K562 (cell line): ENCODE data around the gene MECR. TPM values are rescaled to one million over a fixed set of nuclear protein-coding genes. Genes with fewer than 3 reads are reported as not detected.
A peak's percentile ranks its signal among the peaks of the same experiment; 100 is the strongest.
"Not testable (repeated sequence)": the region's sequence is repeated elsewhere in the genome, so short reads cannot be mapped to it uniquely, and the experiment has no call there.

Experiments
- ATAC-seq: fragments of 200-7000 bp; cut with Tn5 transposase; 3 replicates; pipeline ENCODE4 v1.9.1; 2020; ENCODE audit warnings: moderate library complexity
- BruUV-seq: library from RNA; stranded (reverse); fragments of 400-500 nt; replicated peaks from 2 replicates; lab custom pipeline; 2021; lab: Mats Ljungman, UMichigan
- CTCF ChIA-PET: fragments of 300-600 bp; formaldehyde crosslinking; extraction: SDS; loops from one replicate; lab custom pipeline; 2021; ENCODE audit warnings: low intra/inter-chr PET ratio; lab: Yijun Ruan, JAX
- POLR2A ChIA-PET: fragments of 300-600, 350-650 bp; sonication (Branson Sonifier 250); formaldehyde crosslinking; extraction: SDS; loops from one replicate; lab custom pipeline; 2021; ENCODE audit warnings: antibody characterized with exemption, inconsistent platforms; lab: Yijun Ruan, JAX
- DNase-seq, 4 experiments: peaks; one replicate each; pipeline versions ENCODE4 v3.0.0 to v3.0.0-alpha.2; 2011 to 2018; ENCODE audit warnings: low spot score in 3 of 4, mixed read lengths in 3 of 4; ENCODE audit errors: extremely low read depth in 1 of 4
- FAIRE-seq: peaks from 2 replicates; lab custom pipeline; 2011; peaks lifted over from hg19 to GRCh38; lab: Jason Lieb, UNC
- H2AFZ ChIP-seq: 2 replicates; pipeline ENCODE4 v1.6.0; 2011; ENCODE audit warnings: low read depth, low read length, control low read depth, inconsistent platforms
- H3K27ac ChIP-seq: fragments of 200-600 bp; 3 replicates; pipeline ENCODE4 v1.8.0; 2011; ENCODE audit warnings: low read depth, mild to moderate bottlenecking, control low read depth, inconsistent platforms, low read length, moderate library complexity, mixed read lengths; ENCODE audit errors: extremely low read depth
- H3K27me3 ChIP-seq, 2 experiments: fragments of 300-600 bp in 1 of 2; 2 replicates in 1 of 2; 3 replicates in 1 of 2; pipeline versions ENCODE4 v1.6.0 to v1.8.0; 2011; ENCODE audit warnings: inconsistent platforms in 2 of 2, low read length in 2 of 2, mild to moderate bottlenecking in 1 of 2, mixed read lengths in 1 of 2, moderate library complexity in 1 of 2; ENCODE audit not compliant: control insufficient read depth in 2 of 2, insufficient read depth in 2 of 2
- H3K36me3 ChIP-seq: fragments of 300-600 bp; 3 replicates; pipeline ENCODE4 v1.8.0; 2011; ENCODE audit warnings: mild to moderate bottlenecking, low read length, inconsistent platforms; ENCODE audit not compliant: control insufficient read depth, insufficient read depth
- H3K4me1 ChIP-seq, 2 experiments: fragments of 200-600 bp in 1 of 2; replicated peaks in 1 of 2; 2 replicates in 1 of 2; 3 replicates in 1 of 2; pipeline versions ENCODE4 v1.5.1 to v1.8.0; 2011; ENCODE audit warnings: inconsistent platforms in 2 of 2, low read length in 2 of 2, mild to moderate bottlenecking in 1 of 2, mixed read lengths in 1 of 2, moderate library complexity in 1 of 2; ENCODE audit not compliant: control insufficient read depth in 2 of 2, insufficient read depth in 2 of 2
- H3K4me2 ChIP-seq: 2 replicates; pipeline ENCODE4 v1.6.1; 2011; ENCODE audit warnings: low read length, control low read depth, inconsistent platforms, mixed read lengths; ENCODE audit not compliant: insufficient read depth
- H3K4me3 ChIP-seq: fragments of 200-600 bp; sonication (generic), shearing (Covaris generic); 2 replicates; pipeline ENCODE4 v1.5.1; 2016; ENCODE audit warnings: control low read depth, inconsistent platforms
- H3K79me2 ChIP-seq: fragments of 200-600 bp; 3 replicates; pipeline ENCODE4 v1.8.0; 2011; ENCODE audit warnings: low read length, inconsistent platforms; ENCODE audit not compliant: control insufficient read depth, insufficient read depth
- H3K9ac ChIP-seq, 2 experiments: 2 replicates each; pipeline versions ENCODE4 v1.6.0 to v1.6.1; 2011; ENCODE audit warnings: low read depth in 2 of 2, low read length in 2 of 2, control low read depth in 1 of 2, inconsistent platforms in 1 of 2, mild to moderate bottlenecking in 1 of 2, mixed read lengths in 1 of 2; ENCODE audit not compliant: insufficient read depth in 1 of 2
- H3K9me1 ChIP-seq: one replicate; pipeline ENCODE4 v1.6.0; 2011; ENCODE audit warnings: inconsistent platforms, mild to moderate bottlenecking, low read length, moderate library complexity; ENCODE audit not compliant: control insufficient read depth, insufficient read depth
- H3K9me3 ChIP-seq: replicated peaks from 2 replicates; pipeline ENCODE4 v1.5.1; 2011; ENCODE audit warnings: low read depth, low read length, inconsistent platforms; ENCODE audit not compliant: control insufficient read depth, insufficient read depth
- H4K20me1 ChIP-seq: replicated peaks from 2 replicates; pipeline ENCODE4 v1.6.1; 2011; ENCODE audit warnings: low read length, inconsistent platforms, mixed read lengths; ENCODE audit not compliant: control insufficient read depth, insufficient read depth
- KDM4B ChIP-seq, 2 experiments: fragments of 450-650 bp in 1 of 2; sonication (generic) in 1 of 2; IDR thresholded peaks; 2 replicates each; pipeline ENCODE4 v1.6.1; 2016 to 2017; ENCODE audit warnings: borderline replicate concordance in 2 of 2, antibody characterized with exemption in 1 of 2, low read depth in 1 of 2, mild to moderate bottlenecking in 1 of 2
- MEIS2 ChIP-seq: fragments of 450-650 bp; IDR thresholded peaks from 2 replicates; pipeline ENCODE4 v1.6.1; 2014; ENCODE audit warnings: mild to moderate bottlenecking; ENCODE audit not compliant: partially characterized antibody
- MXD1 ChIP-seq: fragments of 250-450 bp; sonication (Bioruptor Pico); IDR thresholded peaks from 2 replicates; pipeline ENCODE4 v1.8.0; 2021; ENCODE audit warnings: borderline replicate concordance, mild to moderate bottlenecking, moderate library complexity; ENCODE audit not compliant: poor library complexity, severe bottlenecking
- PHF20 ChIP-seq: fragments of 450-650 bp; IDR thresholded peaks from 2 replicates; pipeline ENCODE4 v1.6.1; 2018; ENCODE audit not compliant: partially characterized antibody
- PRMT5 ChIP-seq: sonication (generic); formaldehyde crosslinking; IDR thresholded peaks from 2 replicates; pipeline ENCODE4 v1.5.0; 2020; ENCODE audit warnings: missing genetic modification reagents
- RBM34 ChIP-seq: fragments of 200-400 bp; formaldehyde crosslinking; IDR thresholded peaks from 2 replicates; pipeline ENCODE4 v1.6.1; 2018; ENCODE audit warnings: low read length, borderline replicate concordance; ENCODE audit not compliant: insufficient read depth
- SAFB2 ChIP-seq: fragments of 200-400 bp; formaldehyde crosslinking; IDR thresholded peaks from 2 replicates; pipeline ENCODE4 v1.6.1; 2018; ENCODE audit warnings: borderline replicate concordance, low read length, low read depth, moderate library complexity; ENCODE audit not compliant: severe bottlenecking
- SLC30A9 ChIP-seq: fragments of 250-450 bp; sonication (Bioruptor Pico); IDR thresholded peaks from 2 replicates; pipeline ENCODE4 v1.8.0; 2022; ENCODE audit warnings: mild to moderate bottlenecking, moderate library complexity
- TEAD1 ChIP-seq, 2 experiments: fragments of 450-650 bp in 1 of 2; sonication (generic) in 1 of 2; formaldehyde crosslinking; IDR thresholded peaks; 2 replicates each; pipeline versions ENCODE4 v1.4.0 to v1.8.0; 2020 to 2022; ENCODE audit warnings: mild to moderate bottlenecking in 2 of 2, missing genetic modification reagents in 1 of 2
- THRA ChIP-seq: fragments of 450-650 bp; IDR thresholded peaks from 2 replicates; pipeline ENCODE4 v1.6.1; 2017; ENCODE audit warnings: mild to moderate bottlenecking, moderate library complexity
- ZNF239 ChIP-seq: fragments of 250-450 bp; sonication (Bioruptor Pico); IDR thresholded peaks from 2 replicates; pipeline ENCODE4 v1.4.0; 2020; ENCODE audit warnings: mild to moderate bottlenecking
- WGBS: fragments of 100-300 bp; shearing (Covaris generic); methylation state at CpG from one replicate; pipeline ENCODE4 v1.1.6; 2016; ENCODE audit warnings: low coverage, mixed read lengths; ENCODE audit not compliant: insufficient coverage; ENCODE audit errors: missing lambda C conversion rate; 5-methylcytosine and 5-hydroxymethylcytosine counted together
- in situ Hi-C: fragments of 300-500 bp; cut with MboI; formaldehyde crosslinking; loops from 4 replicates; pipeline ENCODE4 v1.15.0; 2018; ENCODE audit warnings: inconsistent platforms, mixed read lengths
- intact Hi-C: fragments of 100-400 bp; cut with micrococcal nuclease; formaldehyde crosslinking; loops from 2 replicates; pipeline ENCODE4 v1.14.2; 2022
- polyA plus RNA-seq, 8 experiments: library from polyadenylated mRNA; depleted of rRNA in 4 of 8; stranded (reverse) in 5 of 8; unstranded in 3 of 8; fragments of >200 nt; fragmentation: Nextera tagmentation in 2 of 8; fragmentation: Illumina TruSeq in 1 of 8; extraction: Ambion mirVana in 2 of 8; extraction: Trizol in 1 of 8; gene quantifications; 2 replicates each; pipeline versions ENCODE4 v1.2.1 to v1.2.3, GENCODE V29; 2011 to 2014; ENCODE audit warnings: inconsistent platforms in 1 of 8, missing spikeins in 1 of 8
- total RNA-seq, 7 experiments: library from RNA; depleted of rRNA in 6 of 7; stranded (reverse); fragments of >200 nt in 6 of 7; fragmentation: Illumina TruSeq in 2 of 7; extraction: Trizol in 2 of 7; gene quantifications; 2 replicates each; pipeline versions ENCODE4 v1.2.1 to v1.2.3, GENCODE V29; 2011 to 2021; ENCODE audit warnings: low replicate concordance in 1 of 7
- TF ChIP-seq, protein P1 (sequence below): fragments of 450-650 bp; formaldehyde crosslinking; IDR thresholded peaks from 2 replicates; pipeline ENCODE4 v1.4.0; 2020; ENCODE audit warnings: mild to moderate bottlenecking

MECR gene
- total and polyA plus RNA-seq, 9 of the 15 experiments (the other 6 are each of a cell fraction or from before 2014, with no cell fraction given), result 10.4 to 58.6 (median 42.9) TPM

GRCh38 chr1:29222260-29222659 is 8.5 kb downstream of the MECR start:
- ATAC-seq, DNase-seq, FAIRE-seq, H3K9ac ChIP-seq, H3K9me3 ChIP-seq, H2AFZ ChIP-seq, H3K9me1 ChIP-seq, H3K27me3 ChIP-seq, H3K4me2 ChIP-seq, H3K27ac ChIP-seq, CTCF ChIA-PET, H3K4me3 ChIP-seq, H3K4me1 ChIP-seq, intact Hi-C loops, BruUV-seq: not testable (repeated sequence)
- peak; percentile 62 for TF ChIP-seq ZNF239
- Histone ChIP-seq H3K36me3 (peaks cover 79% of the 10 kb centered on the region), H3K79me2 (peaks cover 18% of the 10 kb centered on the region; the same call in 2 of the 3 replicates), H4K20me1 (peaks cover 25% of the 10 kb centered on the region; the same call in 1 of the 2 replicates)
- WGBS, result 90% methylated on average over 6 of the region's 6 CpGs
- POLR2A ChIA-PET, result interaction anchor here (4.7 kb wide), 1 partner anchor 8 kb away, joined by 18 read pairs; the partner anchor contains the start of gene MECR
- in situ Hi-C loops, result loop anchor here (10.0 kb wide), 1 partner anchor 1483 kb away; no protein-coding TSS in a partner anchor

DNA sequence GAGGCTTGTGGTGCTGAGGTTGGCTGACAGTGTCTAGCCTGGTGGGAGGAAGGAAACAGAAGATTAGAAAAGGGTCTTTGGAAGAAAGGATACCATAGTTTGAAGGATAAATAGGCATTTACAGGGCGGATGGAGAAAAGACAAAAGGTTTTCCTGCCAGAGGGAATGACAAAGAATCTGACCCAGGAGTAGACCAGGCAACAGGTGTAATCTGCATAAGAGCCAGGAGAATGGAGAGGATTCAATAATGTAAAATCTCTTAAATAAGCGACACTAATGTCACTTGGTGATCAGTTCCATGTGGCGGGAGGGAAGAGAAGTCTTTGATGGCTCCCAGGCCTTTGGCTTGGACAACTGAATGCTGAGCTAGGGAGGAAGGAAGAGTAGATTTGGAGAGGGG is 9.4 kb downstream of the MECR start:
- H3K4me2 ChIP-seq, result no peak overlapping the region
- WGBS, result 86% methylated on average over 3 of the region's 3 CpGs
- H3K9ac ChIP-seq, result no peak overlapping the region
- no peaks in the 10 kb centered on the region for H3K27me3 ChIP-seq
- H3K4me1 ChIP-seq, result peaks cover 0 to 2% of the 10 kb centered on the region in 2 experiments; a peak in 1 of 5 replicates
- intact Hi-C loops (no loop called here), in situ Hi-C loops (loop anchor here (10.0 kb wide), 1 partner anchor 1484 kb away; no protein-coding TSS in a partner anchor)
- H4K20me1 ChIP-seq, result peaks cover 25% of the 10 kb centered on the region; the same call in 1 of the 2 replicates
- FAIRE-seq (no peak), DNase-seq (no peak), ATAC-seq (no peak)
- POLR2A ChIA-PET, result interaction anchor here (0.6 to 4.7 kb wide), 2 partner anchors 9 to 192 kb away, joined by 5 to 18 read pairs; partner anchors contain the start of gene MECR
- H3K79me2 ChIP-seq, result peaks cover 14% of the 10 kb centered on the region; the same call in 2 of the 3 replicates
- no peaks in the 10 kb centered on the region for H3K9me1 ChIP-seq
- H3K4me3 ChIP-seq, result no peak overlapping the region
- CTCF ChIA-PET, result interaction anchor here (0.6 kb wide), 1 partner anchor 800 kb away, joined by 3 read pairs; no protein-coding TSS in a partner anchor
- no TSS peak for BruUV-seq
- H3K27ac ChIP-seq, result no peak overlapping the region
- no peaks in the 10 kb centered on the region for H3K9me3 ChIP-seq
- no peak overlapping the region for H2AFZ ChIP-seq
- peaks cover 83% of the 10 kb centered on the region for H3K36me3 ChIP-seq
- no peak for TF ChIP-seq TEAD1 (CRISPR knock-in tag; IDR thresholded peaks at IDR 0.05)
- TF ChIP-seq PHF20, result no peak
- TF ChIP-seq THRA, result no peak
- no peak for TF ChIP-seq SAFB2
- no peak for TF ChIP-seq MXD1
- TF ChIP-seq, protein P1, sequence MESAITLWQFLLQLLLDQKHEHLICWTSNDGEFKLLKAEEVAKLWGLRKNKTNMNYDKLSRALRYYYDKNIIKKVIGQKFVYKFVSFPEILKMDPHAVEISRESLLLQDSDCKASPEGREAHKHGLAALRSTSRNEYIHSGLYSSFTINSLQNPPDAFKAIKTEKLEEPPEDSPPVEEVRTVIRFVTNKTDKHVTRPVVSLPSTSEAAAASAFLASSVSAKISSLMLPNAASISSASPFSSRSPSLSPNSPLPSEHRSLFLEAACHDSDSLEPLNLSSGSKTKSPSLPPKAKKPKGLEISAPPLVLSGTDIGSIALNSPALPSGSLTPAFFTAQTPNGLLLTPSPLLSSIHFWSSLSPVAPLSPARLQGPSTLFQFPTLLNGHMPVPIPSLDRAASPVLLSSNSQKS, result no peak
- TF ChIP-seq SLC30A9, result no peak
- TF ChIP-seq RBM34, result no peak
- no peak for TF ChIP-seq MEIS2
- no peak for TF ChIP-seq KDM4B (IDR thresholded peaks at IDR 0.05; ENCODE audit: borderline replicate concordance in 2 of 2, low read depth in 1 of 2)
- TF ChIP-seq PRMT5 (CRISPR knock-in tag), result no peak
